ENCODE measurements around the gene KLK10.

KLK10 gene

GRCh38 chr19:51043497-51043896 is 24.0 kb upstream of the KLK10 start:
- TF ChIP-seq POLR2AphosphoS5 (IDR thresholded peaks at IDR 0.05; ENCODE audit: low read depth, low read length): no peak
- no peak for TF ChIP-seq TAF1 (IDR thresholded peaks at IDR 0.05; ENCODE audit: borderline replicate concordance, low read depth, low read length)
- no peak for TF ChIP-seq POLR2A (IDR thresholded peaks at IDR 0.05; ENCODE audit: low read depth, low read length)
- DNase-seq (ENCODE audit: insufficient read length) (no peak), FAIRE-seq (no peak)

GRCh38 chr19:51040151-51040550 is 20.6 kb upstream of the KLK10 start:
- TF ChIP-seq POLR2A (IDR thresholded peaks at IDR 0.05; ENCODE audit: low read depth, low read length) (no peak), POLR2AphosphoS5 (IDR thresholded peaks at IDR 0.05; ENCODE audit: low read depth, low read length) (no peak), TAF1 (IDR thresholded peaks at IDR 0.05; ENCODE audit: borderline replicate concordance, low read depth, low read length) (no peak)
- FAIRE-seq (no peak), DNase-seq (ENCODE audit: insufficient read length) (no peak)

- no peak for TF ChIP-seq TAF1 (IDR thresholded peaks at IDR 0.05; ENCODE audit: borderline replicate concordance, low read depth, low read length)
- no peak for TF ChIP-seq POLR2AphosphoS5 (IDR thresholded peaks at IDR 0.05; ENCODE audit: low read depth, low read length)
- no peak for DNase-seq (ENCODE audit: insufficient read length)
- FAIRE-seq: no peak
Observed at GRCh38 chr19:51036519-51036918, 17.0 kb upstream of the KLK10 start.

- no peak for FAIRE-seq
- TF ChIP-seq POLR2AphosphoS5 (IDR thresholded peaks at IDR 0.05; ENCODE audit: low read depth, low read length) (no peak), TAF1 (IDR thresholded peaks at IDR 0.05; ENCODE audit: borderline replicate concordance, low read depth, low read length) (no peak), POLR2A (IDR thresholded peaks at IDR 0.05; ENCODE audit: low read depth, low read length) (no peak)
- DNase-seq (ENCODE audit: insufficient read length): no peak
Observed at GRCh38 chr19:51034704-51035103, 15.2 kb upstream of the KLK10 start, which contains the start of gene KLK12. KLK12 (minus strand) TSS chr19:51035002; CDS start chr19:51034621, 381 bp downstream.

- FAIRE-seq: no peak
Observed at GRCh38 chr19:51031880-51032225, 12.3 kb upstream of the KLK10 start.

GRCh38 chr19:51031220-51031879 is 11.8 kb upstream of the KLK10 start:
- TF ChIP-seq POLR2AphosphoS5 (IDR thresholded peaks at IDR 0.05; ENCODE audit: low read depth, low read length) (no peak), POLR2A (IDR thresholded peaks at IDR 0.05; ENCODE audit: low read depth, low read length) (no peak), TAF1 (IDR thresholded peaks at IDR 0.05; ENCODE audit: borderline replicate concordance, low read depth, low read length) (no peak)
- no peak for FAIRE-seq
- no peak for DNase-seq (ENCODE audit: insufficient read length)

More at GRCh38 chr19:51031880-51032225, 12.3 kb upstream of the KLK10 start:
- DNase-seq (ENCODE audit: insufficient read length): no peak
- TF ChIP-seq TAF1 (IDR thresholded peaks at IDR 0.05; ENCODE audit: borderline replicate concordance, low read depth, low read length): no peak
- no peak for TF ChIP-seq POLR2AphosphoS5 (IDR thresholded peaks at IDR 0.05; ENCODE audit: low read depth, low read length)
- no peak for TF ChIP-seq POLR2A (IDR thresholded peaks at IDR 0.05; ENCODE audit: low read depth, low read length)

- TF ChIP-seq TAF1 (IDR thresholded peaks at IDR 0.05; ENCODE audit: borderline replicate concordance, low read depth, low read length) (no peak), POLR2AphosphoS5 (IDR thresholded peaks at IDR 0.05; ENCODE audit: low read depth, low read length) (no peak), POLR2A (IDR thresholded peaks at IDR 0.05; ENCODE audit: low read depth, low read length) (no peak)
- DNase-seq (ENCODE audit: insufficient read length) (no peak), FAIRE-seq (no peak)
Observed at GRCh38 chr19:51030631-51031030, 11.1 kb upstream of the KLK10 start.

GRCh38 chr19:51029718-51030117 is 10.2 kb upstream of the KLK10 start:
- TF ChIP-seq POLR2AphosphoS5 (IDR thresholded peaks at IDR 0.05; ENCODE audit: low read depth, low read length): no peak
- no peak for TF ChIP-seq TAF1 (IDR thresholded peaks at IDR 0.05; ENCODE audit: borderline replicate concordance, low read depth, low read length)
- no peak for TF ChIP-seq POLR2A (IDR thresholded peaks at IDR 0.05; ENCODE audit: low read depth, low read length)
- FAIRE-seq (no peak), DNase-seq (ENCODE audit: insufficient read length) (no peak)

- TF ChIP-seq POLR2AphosphoS5 (IDR thresholded peaks at IDR 0.05; ENCODE audit: low read depth, low read length) (no peak), POLR2A (IDR thresholded peaks at IDR 0.05; ENCODE audit: low read depth, low read length) (no peak), TAF1 (IDR thresholded peaks at IDR 0.05; ENCODE audit: borderline replicate concordance, low read depth, low read length) (no peak)
- no peak for FAIRE-seq
- no peak for DNase-seq (ENCODE audit: insufficient read length)
Observed at GRCh38 chr19:51027873-51028272, 8.4 kb upstream of the KLK10 start.

- no peak for FAIRE-seq
- no peak for DNase-seq (ENCODE audit: insufficient read length)
- TF ChIP-seq TAF1 (IDR thresholded peaks at IDR 0.05; ENCODE audit: borderline replicate concordance, low read depth, low read length) (no peak), POLR2AphosphoS5 (IDR thresholded peaks at IDR 0.05; ENCODE audit: low read depth, low read length) (no peak), POLR2A (IDR thresholded peaks at IDR 0.05; ENCODE audit: low read depth, low read length) (no peak)
Observed at GRCh38 chr19:51027126-51027806, 7.8 kb upstream of the KLK10 start.

GRCh38 chr19:51026554-51026831 is 7.0 kb upstream of the KLK10 start, which contains the start of gene KLK11:
KLK11 (minus strand) TSS chr19:51026616; CDS start chr19:51025631, 985 bp downstream.
- DNase-seq (ENCODE audit: insufficient read length): no peak
- FAIRE-seq: no peak
- TF ChIP-seq POLR2AphosphoS5 (IDR thresholded peaks at IDR 0.05; ENCODE audit: low read depth, low read length): no peak
- TF ChIP-seq POLR2A (IDR thresholded peaks at IDR 0.05; ENCODE audit: low read depth, low read length): no peak
- no peak for TF ChIP-seq TAF1 (IDR thresholded peaks at IDR 0.05; ENCODE audit: borderline replicate concordance, low read depth, low read length)
